HCT116 (cell line): ENCODE results near the gene PARVB. TPM values are rescaled to one million over a fixed set of nuclear protein-coding genes. Genes with fewer than 3 reads are reported as not detected.

ENCODE experiments used
- ATAC-seq: fragments of 200-7000 bp; cut with Tn5 transposase; 2 replicates; pipeline ENCODE4 v1.9.1; 2020; ENCODE audit warnings: mild to moderate bottlenecking, moderate library complexity
- BruUV-seq: library from RNA; stranded (reverse); fragments of 400-500 nt; replicated peaks from 2 replicates; lab custom pipeline; 2021; lab: Mats Ljungman, UMichigan
- CTCF ChIA-PET: fragments of 300-600 bp; sonication (Branson Sonifier 250); formaldehyde crosslinking; loops from one replicate; lab custom pipeline; 2021; ENCODE audit warnings: antibody characterized with exemption; lab: Charles Lee
- POLR2A ChIA-PET: fragments of 300-600, 350-600 bp; sonication (Branson Sonifier 250); formaldehyde crosslinking; loops from one replicate; lab custom pipeline; 2021; ENCODE audit warnings: antibody characterized with exemption; lab: Charles Lee
- RAD21 ChIA-PET, 2 experiments: fragments of 300-600 bp; sonication (Branson Sonifier 250); formaldehyde crosslinking; loops; one replicate each; lab custom pipeline; 2023; ENCODE audit warnings: low total read pairs in 2 of 2; ENCODE audit not compliant: uncharacterized antibody in 2 of 2, unreplicated experiment in 2 of 2, low non-redundant PET in 1 of 2; lab: Charles Lee
- DNase-seq: peaks from one replicate; pipeline ENCODE4 v3.0.0-alpha.2; 2010; ENCODE audit warnings: low read depth, low spot score
- H2AFZ ChIP-seq: fragments of 200-600 bp; shearing (Covaris generic), sonication (generic); 2 replicates; pipeline ENCODE4 v1.6.1; 2017; ENCODE audit warnings: low read depth, mixed run types, mixed read lengths, antibody characterized with exemption, low read length; ENCODE audit not compliant: poor library complexity, severe bottlenecking
- H3K27ac ChIP-seq: 2 replicates; pipeline ENCODE4 v1.5.1; 2012; ENCODE audit warnings: low read depth, low read length
- H3K27me3 ChIP-seq: fragments of 200-600 bp; sonication (generic); 2 replicates; pipeline ENCODE4 v1.6.1; 2016; ENCODE audit warnings: mixed run types, low read length, mixed read lengths; ENCODE audit not compliant: insufficient read depth
- H3K36me3 ChIP-seq, 2 experiments: fragments of 200-500 bp in 1 of 2; fragments of 200-600 bp in 1 of 2; sonication (Bioruptor generic) in 1 of 2; sonication (generic) in 1 of 2; 2 replicates each; pipeline versions ENCODE4 v1.5.1 to v1.6.1; 2014 to 2016; ENCODE audit warnings: low read length in 2 of 2, inconsistent platforms in 1 of 2, mixed read lengths in 1 of 2, mixed run types in 1 of 2; ENCODE audit not compliant: insufficient read depth in 2 of 2, control insufficient read depth in 1 of 2
- H3K4me1 ChIP-seq, 2 experiments: fragments of 200-600 bp in 1 of 2; sonication (generic) in 1 of 2; 2 replicates each; pipeline versions ENCODE4 v1.5.1 to v1.6.1; 2012 to 2017; ENCODE audit warnings: low read length in 2 of 2, inconsistent platforms in 1 of 2, mild to moderate bottlenecking in 1 of 2, mixed read lengths in 1 of 2, mixed run types in 1 of 2, moderate library complexity in 1 of 2; ENCODE audit not compliant: insufficient read depth in 2 of 2, control insufficient read depth in 1 of 2
- H3K4me2 ChIP-seq: fragments of 200-600 bp; sonication (generic); 2 replicates; pipeline ENCODE4 v1.6.1; 2017; ENCODE audit warnings: mixed run types, low read length, mixed read lengths
- H3K4me3 ChIP-seq, 2 experiments: fragments of 200-600 bp in 1 of 2; sonication (generic) in 1 of 2; replicated peaks in 1 of 2; 2 replicates each; pipeline ENCODE4 v1.5.1; 2011 to 2016; ENCODE audit warnings: low read length in 2 of 2, control low read depth in 1 of 2, low read depth in 1 of 2, mild to moderate bottlenecking in 1 of 2, mixed read lengths in 1 of 2, mixed run types in 1 of 2
- H3K79me2 ChIP-seq: fragments of 200-600 bp; sonication (generic); 2 replicates; pipeline ENCODE4 v1.6.1; 2017; ENCODE audit warnings: mild to moderate bottlenecking, mixed run types, low read length, moderate library complexity, mixed read lengths; ENCODE audit not compliant: insufficient read depth
- H3K9ac ChIP-seq: fragments of 200-600 bp; sonication (generic); 2 replicates; pipeline ENCODE4 v1.6.1; 2016; ENCODE audit warnings: low read length, mixed read lengths
- H3K9me2 ChIP-seq: fragments of 200-600 bp; sonication (generic), shearing (Covaris generic); 2 replicates; pipeline ENCODE4 v1.6.1; 2017; ENCODE audit warnings: mixed run types, mild to moderate bottlenecking, moderate library complexity; ENCODE audit not compliant: insufficient read depth
- H3K9me3 ChIP-seq, 2 experiments: fragments of 200-500 bp in 1 of 2; fragments of 200-600 bp in 1 of 2; sonication (Bioruptor generic) in 1 of 2; sonication (generic) in 1 of 2; 2 replicates each; pipeline ENCODE4 v1.6.1; 2014 to 2017; ENCODE audit warnings: low read length in 2 of 2, mixed read lengths in 2 of 2, inconsistent platforms in 1 of 2, low read depth in 1 of 2, mild to moderate bottlenecking in 1 of 2, mixed run types in 1 of 2, moderate library complexity in 1 of 2; ENCODE audit not compliant: control insufficient read depth in 1 of 2, insufficient read depth in 1 of 2
- H4K20me1 ChIP-seq: fragments of 200-600 bp; sonication (generic), shearing (Covaris generic); 2 replicates; pipeline ENCODE4 v1.6.1; 2017; ENCODE audit warnings: mixed run types, mild to moderate bottlenecking, moderate library complexity; ENCODE audit not compliant: insufficient read depth
- ATF3 ChIP-seq: IDR thresholded peaks from 2 replicates; pipeline ENCODE4 v1.6.1; 2012
- CBX3 ChIP-seq: IDR thresholded peaks from 2 replicates; pipeline ENCODE4 v1.6.1; 2012; ENCODE audit warnings: low read depth
- CEBPB ChIP-seq: IDR thresholded peaks from 2 replicates; pipeline ENCODE4 v1.6.1; 2012; ENCODE audit warnings: low read depth
- CTCF ChIP-seq, 3 experiments: fragments of 200-600 bp in 1 of 3; sonication (generic) in 1 of 3; IDR thresholded peaks in 2 of 3; conservative IDR thresholded peaks in 1 of 3; 2 replicates each; pipeline ENCODE4 v1.5.1; 2012 to 2017; ENCODE audit warnings: low read depth in 2 of 3, low read length in 2 of 3, antibody characterized with exemption in 1 of 3, borderline replicate concordance in 1 of 3, control low read depth in 1 of 3, mild to moderate bottlenecking in 1 of 3, mixed read lengths in 1 of 3, mixed run types in 1 of 3, moderate library complexity in 1 of 3; ENCODE audit not compliant: insufficient read depth in 1 of 3
- EGR1 ChIP-seq: IDR thresholded peaks from 2 replicates; pipeline ENCODE4 v1.6.1; 2012; ENCODE audit warnings: low read depth
- EZH2phosphoT487 ChIP-seq: fragments of 200-600 bp; IDR thresholded peaks from 2 replicates; pipeline ENCODE4 v1.6.1; 2018; ENCODE audit warnings: antibody characterized with exemption, borderline replicate concordance
- FOSL1 ChIP-seq: IDR thresholded peaks from 2 replicates; pipeline ENCODE4 v1.6.1; 2012; ENCODE audit warnings: low read depth
- JUND ChIP-seq: IDR thresholded peaks from 2 replicates; pipeline ENCODE4 v1.6.1; 2012
- MAX ChIP-seq: IDR thresholded peaks from 2 replicates; pipeline ENCODE4 v1.6.1; 2012
- POLR2AphosphoS5 ChIP-seq: IDR thresholded peaks from 2 replicates; pipeline ENCODE4 v1.6.1; 2011; ENCODE audit warnings: mild to moderate bottlenecking, low read depth, low read length, moderate library complexity
- RAD21 ChIP-seq: IDR thresholded peaks from 2 replicates; pipeline ENCODE4 v1.6.1; 2012; ENCODE audit warnings: low read depth, mild to moderate bottlenecking
- SIN3A ChIP-seq: IDR thresholded peaks from 2 replicates; pipeline ENCODE4 v1.6.1; 2012; ENCODE audit warnings: low read depth
- SP1 ChIP-seq: IDR thresholded peaks from 2 replicates; pipeline ENCODE4 v1.6.1; 2012; ENCODE audit warnings: low read depth
- TCF7L2 ChIP-seq: IDR thresholded peaks from 2 replicates; pipeline ENCODE4 v1.7.0; 2011; ENCODE audit warnings: borderline replicate concordance, inconsistent platforms; ENCODE audit not compliant: insufficient read depth, insufficient read length; ENCODE audit errors: extremely low read depth
- YY1 ChIP-seq: IDR thresholded peaks from 2 replicates; pipeline ENCODE4 v1.6.1; 2011; ENCODE audit warnings: low read length, low read depth, moderate library complexity, mild to moderate bottlenecking; ENCODE audit not compliant: insufficient replicate concordance; ENCODE audit errors: extremely low read depth
- ZFX ChIP-seq: fragments of 450-650 bp; IDR thresholded peaks from 2 replicates; pipeline ENCODE4 v1.6.1; 2017
- ZNF274 ChIP-seq: fragments of 200-500 bp; sonication (Bioruptor generic); IDR thresholded peaks from 2 replicates; pipeline ENCODE4 v1.6.1; 2014; ENCODE audit warnings: mild to moderate bottlenecking, low read depth, low read length, inconsistent platforms
- intact Hi-C: fragments of 100-400 bp; cut with micrococcal nuclease; formaldehyde crosslinking; loops from 2 replicates; pipeline ENCODE4 v1.10.0; 2022
- total RNA-seq: library from RNA; stranded (reverse); gene quantifications from one replicate; pipeline ENCODE4 v1.2.1, GENCODE V29; 2021; ENCODE audit not compliant: unreplicated experiment
- TF ChIP-seq, protein P1 (sequence below): IDR thresholded peaks from 2 replicates; pipeline ENCODE4 v1.6.1; 2011; ENCODE audit warnings: mild to moderate bottlenecking, low read length, moderate library complexity; ENCODE audit not compliant: insufficient replicate concordance; ENCODE audit errors: extremely low read depth

The PARVB gene
- total RNA-seq, 1 experiment from 2014 or later: 21.4 TPM

GRCh38 chr22:44159221-44159620 lies 135.1 kb downstream of the PARVB start:
- ChIA-PET CTCF (no interaction called here), POLR2A (no interaction called here), RAD21 (no interaction called here)
- DNase-seq: no peak
- no peak for TF ChIP-seq SIN3A
- no peak for TF ChIP-seq SP1
- TF ChIP-seq POLR2AphosphoS5: no peak
- TF ChIP-seq ZFX: no peak
- no peak for TF ChIP-seq EGR1
- TF ChIP-seq TCF7L2: no peak
- no peak for TF ChIP-seq RAD21
- TF ChIP-seq ATF3: no peak
- no peaks in the 10 kb centered on the region for H3K9me2 ChIP-seq
- H3K9me3 ChIP-seq: no peaks in the 10 kb centered on the region
- no TSS peak for BruUV-seq
- H3K9ac ChIP-seq: no peak overlapping the region
- ATAC-seq: no peak
- no peak overlapping the region for H3K4me2 ChIP-seq
- intact Hi-C loops: no loop called here
- H2AFZ ChIP-seq: no peak overlapping the region
- H3K27me3 ChIP-seq: no peaks in the 10 kb centered on the region
- H3K79me2 ChIP-seq: no peaks in the 10 kb centered on the region
- no peak overlapping the region for H3K4me3 ChIP-seq
- H3K27ac ChIP-seq: no peak overlapping the region
- H4K20me1 ChIP-seq: no peaks in the 10 kb centered on the region
- H3K36me3 ChIP-seq: no peaks in the 10 kb centered on the region
- no peaks in the 10 kb centered on the region for H3K4me1 ChIP-seq

GRCh38 chr22:44159811-44160210 lies 135.7 kb downstream of the PARVB start:
- H3K9me3 ChIP-seq: no peaks in the 10 kb centered on the region
- ChIA-PET POLR2A (no interaction called here), CTCF (no interaction called here), RAD21 (no interaction called here)
- H3K4me2 ChIP-seq: no peak overlapping the region
- H3K4me3 ChIP-seq: no peak overlapping the region
- H4K20me1 ChIP-seq: no peaks in the 10 kb centered on the region
- no peak overlapping the region for H3K27ac ChIP-seq
- BruUV-seq: no TSS peak
- ATAC-seq: no peak
- H3K36me3 ChIP-seq: no peaks in the 10 kb centered on the region
- no peaks in the 10 kb centered on the region for H3K27me3 ChIP-seq
- H3K9ac ChIP-seq: no peak overlapping the region
- no peak for TF ChIP-seq POLR2AphosphoS5
- no peak for TF ChIP-seq ATF3
- no peak for TF ChIP-seq MAX
- TF ChIP-seq CTCF (IDR thresholded peaks at IDR 0.05 in 2 of 3, conservative IDR thresholded peaks at IDR 0.05 in 1 of 3; ENCODE audit: borderline replicate concordance in 1 of 3, insufficient read depth in 1 of 3, low read depth in 2 of 3, low read length in 2 of 3): no peak
- TF ChIP-seq, protein P1, sequence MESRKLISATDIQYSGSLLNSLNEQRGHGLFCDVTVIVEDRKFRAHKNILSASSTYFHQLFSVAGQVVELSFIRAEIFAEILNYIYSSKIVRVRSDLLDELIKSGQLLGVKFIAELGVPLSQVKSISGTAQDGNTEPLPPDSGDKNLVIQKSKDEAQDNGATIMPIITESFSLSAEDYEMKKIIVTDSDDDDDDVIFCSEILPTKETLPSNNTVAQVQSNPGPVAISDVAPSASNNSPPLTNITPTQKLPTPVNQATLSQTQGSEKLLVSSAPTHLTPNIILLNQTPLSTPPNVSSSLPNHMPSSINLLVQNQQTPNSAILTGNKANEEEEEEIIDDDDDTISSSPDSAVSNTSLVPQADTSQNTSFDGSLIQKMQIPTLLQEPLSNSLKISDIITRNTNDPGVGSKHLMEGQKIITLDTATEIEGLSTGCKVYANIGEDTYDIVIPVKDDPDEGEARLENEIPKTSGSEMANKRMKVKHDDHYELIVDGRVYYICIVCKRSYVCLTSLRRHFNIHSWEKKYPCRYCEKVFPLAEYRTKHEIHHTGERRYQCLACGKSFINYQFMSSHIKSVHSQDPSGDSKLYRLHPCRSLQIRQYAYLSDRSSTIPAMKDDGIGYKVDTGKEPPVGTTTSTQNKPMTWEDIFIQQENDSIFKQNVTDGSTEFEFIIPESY: no peak
- TF ChIP-seq YY1: no peak
- no peak for TF ChIP-seq JUND
- TF ChIP-seq CEBPB: no peak
- no peak for TF ChIP-seq EZH2phosphoT487
- no peak for TF ChIP-seq FOSL1
- TF ChIP-seq CBX3: no peak
- TF ChIP-seq SP1: no peak
- no peak for TF ChIP-seq ZNF274
- intact Hi-C loops: no loop called here
- DNase-seq: no peak
- H3K79me2 ChIP-seq: no peaks in the 10 kb centered on the region
- H3K4me1 ChIP-seq: no peaks in the 10 kb centered on the region
- no peak overlapping the region for H2AFZ ChIP-seq
- H3K9me2 ChIP-seq: no peaks in the 10 kb centered on the region
